Astrocyte (in vitro differentiated cells and primary cell): Measurements from ENCODE around the gene FOXK2. TPM values are rescaled to one million over a fixed set of nuclear protein-coding genes. Genes with fewer than 3 reads are reported as not detected.

Experiments
- DNase-seq: peaks from one replicate; pipeline ENCODE4 v3.0.0-alpha.2; 2010; ENCODE audit warnings: low read depth
- FAIRE-seq: peaks from 2 replicates; lab custom pipeline; 2011; peaks lifted over from hg19 to GRCh38; lab: Jason Lieb, UNC
- H2AFZ ChIP-seq: 2 replicates; pipeline ENCODE4 v1.6.0; 2012; ENCODE audit warnings: low read depth, low read length, inconsistent platforms
- H3K27ac ChIP-seq: 2 replicates; pipeline ENCODE4 v1.5.1; 2011; ENCODE audit warnings: low read depth, low read length, inconsistent platforms
- H3K27me3 ChIP-seq: 2 replicates; pipeline ENCODE4 v1.6.0; 2011; ENCODE audit warnings: low read length, inconsistent platforms; ENCODE audit not compliant: insufficient read depth
- H3K36me3 ChIP-seq: 2 replicates; pipeline ENCODE4 v1.5.1; 2011; ENCODE audit warnings: low read length, inconsistent platforms; ENCODE audit not compliant: insufficient read depth
- H3K4me1 ChIP-seq: 2 replicates; pipeline ENCODE4 v1.5.1; 2011; ENCODE audit warnings: low read length, inconsistent platforms; ENCODE audit not compliant: insufficient read depth
- H3K4me2 ChIP-seq: 2 replicates; pipeline ENCODE4 v1.6.0; 2012; ENCODE audit warnings: low read length, inconsistent platforms
- H3K4me3 ChIP-seq: 2 replicates; pipeline ENCODE4 v1.5.1; 2011; ENCODE audit warnings: low read depth, mild to moderate bottlenecking, low read length, inconsistent platforms; ENCODE audit not compliant: insufficient read depth
- H3K79me2 ChIP-seq: 2 replicates; pipeline ENCODE4 v1.6.0; 2012; ENCODE audit warnings: mild to moderate bottlenecking, low read length, inconsistent platforms; ENCODE audit not compliant: insufficient read depth
- H3K9ac ChIP-seq: 2 replicates; pipeline ENCODE4 v1.6.0; 2012; ENCODE audit warnings: mild to moderate bottlenecking, low read length, inconsistent platforms
- H3K9me3 ChIP-seq: 2 replicates; pipeline ENCODE4 v1.5.1; 2012; ENCODE audit warnings: low read depth, mild to moderate bottlenecking, low read length, inconsistent platforms; ENCODE audit not compliant: insufficient read depth
- H4K20me1 ChIP-seq: 2 replicates; pipeline ENCODE4 v1.6.0; 2012; ENCODE audit warnings: low read length, inconsistent platforms; ENCODE audit not compliant: insufficient read depth
- H3K27ac Mint-ChIP-seq: one replicate; pipeline ENCODE4 v1.8.0; 2021; ENCODE audit warnings: mild to moderate bottlenecking, mixed read lengths; ENCODE audit not compliant: unreplicated experiment
- H3K27me3 Mint-ChIP-seq: one replicate; pipeline ENCODE4 v1.8.0; 2021; ENCODE audit warnings: low read depth, mixed read lengths; ENCODE audit not compliant: unreplicated experiment
- H3K36me3 Mint-ChIP-seq: one replicate; pipeline ENCODE4 v1.8.0; 2021; ENCODE audit warnings: low read depth, mixed read lengths; ENCODE audit not compliant: unreplicated experiment
- H3K4me1 Mint-ChIP-seq: one replicate; pipeline ENCODE4 v1.8.0; 2021; ENCODE audit warnings: low read depth, mixed read lengths; ENCODE audit not compliant: unreplicated experiment
- H3K4me3 Mint-ChIP-seq: one replicate; pipeline ENCODE4 v1.8.0; 2021; ENCODE audit warnings: mild to moderate bottlenecking, moderate library complexity, mixed read lengths; ENCODE audit not compliant: unreplicated experiment
- H3K9me3 Mint-ChIP-seq: one replicate; pipeline ENCODE4 v1.8.0; 2021; ENCODE audit warnings: mild to moderate bottlenecking, mixed read lengths; ENCODE audit not compliant: unreplicated experiment
- EZH2 ChIP-seq: IDR thresholded peaks from 2 replicates; pipeline ENCODE4 v1.6.1; 2012; ENCODE audit warnings: mild to moderate bottlenecking, low read length, inconsistent platforms; ENCODE audit not compliant: insufficient read depth
- total RNA-seq: library from RNA; stranded (reverse); gene quantifications from 2 replicates; pipeline ENCODE4 v1.2.1, GENCODE V29; 2021
- TF ChIP-seq, protein P1 (sequence below): IDR thresholded peaks from 2 replicates; pipeline ENCODE4 v1.5.1; 2011; ENCODE audit warnings: low read depth, mild to moderate bottlenecking, inconsistent platforms, low read length, moderate library complexity; ENCODE audit not compliant: insufficient read depth

Gene FOXK2
- total RNA-seq, 1 donor from 2014 or later = 68.0 TPM

DNA sequence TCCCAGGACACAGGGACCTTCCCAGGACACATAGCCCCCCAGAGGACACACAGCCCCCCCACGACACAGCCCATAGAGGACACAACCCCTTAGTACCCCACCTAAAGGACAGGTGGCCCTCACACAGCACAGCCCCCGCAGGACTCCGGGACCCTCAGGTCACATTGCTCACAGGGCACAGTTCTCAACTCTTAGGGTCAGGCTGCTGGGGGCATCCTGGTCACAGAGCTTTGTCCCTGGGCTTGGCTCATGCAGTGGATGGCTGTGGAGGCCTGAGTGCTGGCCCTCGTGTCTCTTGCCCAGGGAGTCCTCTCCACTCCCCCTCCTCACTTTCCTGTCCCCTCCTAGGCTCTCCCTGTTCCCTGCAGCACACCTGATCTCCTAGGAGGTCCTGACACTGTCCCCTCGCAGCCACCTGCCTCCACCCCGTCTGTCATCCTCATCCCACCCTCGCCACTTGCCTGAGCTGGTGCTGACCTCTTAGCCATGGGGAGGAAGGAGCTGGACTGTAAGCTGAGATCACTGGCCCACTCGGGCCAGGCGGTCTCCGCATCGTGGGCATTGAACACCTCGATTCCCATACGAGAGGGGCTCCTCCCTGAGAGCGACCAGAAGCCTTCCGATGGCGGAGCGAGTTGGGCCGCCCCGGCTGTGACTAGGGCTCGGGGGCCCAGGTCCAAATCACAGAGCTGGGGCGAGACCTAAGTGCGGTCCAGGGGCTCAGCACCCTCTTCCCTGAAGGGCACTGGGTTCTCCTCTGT lies 130.1 kb downstream of the FOXK2 start:
- Mint-ChIP-seq H3K4me1 (peaks cover 7% of the 10 kb centered on the region), H3K27ac (peak overlapping the region; percentile 80), H3K9me3 (no peaks in the 10 kb centered on the region), H3K27me3 (peaks cover 2% of the 10 kb centered on the region), H3K4me3 (peak overlapping the region; percentile 67), H3K36me3 (no peaks in the 10 kb centered on the region)
- no peak overlapping the region for H3K27ac ChIP-seq
- no peaks in the 10 kb centered on the region for H3K27me3 ChIP-seq
- no peak overlapping the region for H3K9ac ChIP-seq
- no peak overlapping the region for H2AFZ ChIP-seq
- H3K36me3 ChIP-seq = no peaks in the 10 kb centered on the region
- no peak for TF ChIP-seq EZH2
- TF ChIP-seq, protein P1, sequence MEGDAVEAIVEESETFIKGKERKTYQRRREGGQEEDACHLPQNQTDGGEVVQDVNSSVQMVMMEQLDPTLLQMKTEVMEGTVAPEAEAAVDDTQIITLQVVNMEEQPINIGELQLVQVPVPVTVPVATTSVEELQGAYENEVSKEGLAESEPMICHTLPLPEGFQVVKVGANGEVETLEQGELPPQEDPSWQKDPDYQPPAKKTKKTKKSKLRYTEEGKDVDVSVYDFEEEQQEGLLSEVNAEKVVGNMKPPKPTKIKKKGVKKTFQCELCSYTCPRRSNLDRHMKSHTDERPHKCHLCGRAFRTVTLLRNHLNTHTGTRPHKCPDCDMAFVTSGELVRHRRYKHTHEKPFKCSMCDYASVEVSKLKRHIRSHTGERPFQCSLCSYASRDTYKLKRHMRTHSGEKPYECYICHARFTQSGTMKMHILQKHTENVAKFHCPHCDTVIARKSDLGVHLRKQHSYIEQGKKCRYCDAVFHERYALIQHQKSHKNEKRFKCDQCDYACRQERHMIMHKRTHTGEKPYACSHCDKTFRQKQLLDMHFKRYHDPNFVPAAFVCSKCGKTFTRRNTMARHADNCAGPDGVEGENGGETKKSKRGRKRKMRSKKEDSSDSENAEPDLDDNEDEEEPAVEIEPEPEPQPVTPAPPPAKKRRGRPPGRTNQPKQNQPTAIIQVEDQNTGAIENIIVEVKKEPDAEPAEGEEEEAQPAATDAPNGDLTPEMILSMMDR = no peak
- H4K20me1 ChIP-seq = peaks cover 31% of the 10 kb centered on the region
- DNase-seq = no peak
- no peak overlapping the region for H3K4me3 ChIP-seq
- FAIRE-seq = no peak
- peak overlapping the region; percentile 86 for H3K4me2 ChIP-seq
- peaks cover 4% of the 10 kb centered on the region for H3K4me1 ChIP-seq
- H3K79me2 ChIP-seq = peaks cover 36% of the 10 kb centered on the region
- H3K9me3 ChIP-seq = no peaks in the 10 kb centered on the region

DNA sequence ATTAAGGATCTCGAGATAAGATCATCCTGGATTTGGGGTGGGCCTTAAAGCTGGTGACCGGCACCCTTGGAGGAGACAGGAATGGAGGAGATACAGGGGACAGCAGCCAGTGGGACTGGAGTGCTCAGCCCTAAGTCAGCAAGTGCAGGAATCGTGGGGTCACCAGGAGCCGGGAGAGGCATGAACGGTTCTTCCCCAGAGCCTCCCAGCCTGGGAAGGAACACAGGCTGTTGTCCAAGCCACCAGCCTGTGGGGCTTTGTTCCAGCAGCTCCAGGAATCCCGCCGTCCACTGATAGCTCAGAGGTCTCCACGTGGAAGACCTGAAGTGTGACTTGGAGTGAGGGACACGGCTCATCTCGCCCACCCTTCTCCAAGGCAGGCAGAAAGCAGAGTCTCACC lies 131.2 kb downstream of the FOXK2 start:
- no peak for TF ChIP-seq EZH2
- TF ChIP-seq, protein P1 = no peak

More for the DNA sequence above, 131.2 kb downstream of the FOXK2 start:
- no peak overlapping the region for H3K4me3 ChIP-seq
- H3K27ac ChIP-seq = no peak overlapping the region
- Mint-ChIP-seq H3K36me3 (no peaks in the 10 kb centered on the region), H3K27me3 (peaks cover 2% of the 10 kb centered on the region), H3K27ac (no peak overlapping the region), H3K4me1 (peaks cover 7% of the 10 kb centered on the region), H3K4me3 (no peak overlapping the region), H3K9me3 (no peaks in the 10 kb centered on the region)
- H3K36me3 ChIP-seq = no peaks in the 10 kb centered on the region
- H3K9ac ChIP-seq = no peak overlapping the region
- DNase-seq (no peak), FAIRE-seq (no peak)
- H3K27me3 ChIP-seq = no peaks in the 10 kb centered on the region
- H2AFZ ChIP-seq = no peak overlapping the region
- H4K20me1 ChIP-seq = peaks cover 21% of the 10 kb centered on the region
- H3K79me2 ChIP-seq = peaks cover 25% of the 10 kb centered on the region
- H3K4me1 ChIP-seq = peaks cover 4% of the 10 kb centered on the region
- no peaks in the 10 kb centered on the region for H3K9me3 ChIP-seq
- no peak overlapping the region for H3K4me2 ChIP-seq
